Fibroblast of skin of left biceps (primary cell): ENCODE results near the gene PTPRN2.

Experiments
- DNase-seq, 2 experiments: peaks; one replicate each; pipeline ENCODE4 v3.0.0-alpha.2; 2013; ENCODE audit warnings: low read depth in 2 of 2

PTPRN2 gene

GRCh38 chr7:157818701-157819454, 768.7 kb downstream of the PTPRN2 start:
- DNase-seq = no peak

- no peak for DNase-seq
Measured at GRCh38 chr7:157817944-157818700, 769.5 kb downstream of the PTPRN2 start.

- DNase-seq = no peak
Measured at GRCh38 chr7:157817433-157817832, 770.2 kb downstream of the PTPRN2 start.

GRCh38 chr7:157816526-157817250, 770.9 kb downstream of the PTPRN2 start:
- DNase-seq = no peak

- DNase-seq = no peak
Measured at GRCh38 chr7:157816086-157816485, 771.5 kb downstream of the PTPRN2 start.

GRCh38 chr7:157815706-157816022, 772.0 kb downstream of the PTPRN2 start:
- DNase-seq = no peak

GRCh38 chr7:157814931-157815705, 772.5 kb downstream of the PTPRN2 start:
- no peak for DNase-seq

- no peak for DNase-seq
Measured at GRCh38 chr7:157813741-157814661, 773.6 kb downstream of the PTPRN2 start.

GRCh38 chr7:157813053-157813452, 774.6 kb downstream of the PTPRN2 start:
- DNase-seq = no peak

- DNase-seq = no peak
Measured at GRCh38 chr7:157811946-157812345, 775.7 kb downstream of the PTPRN2 start.

- no peak for DNase-seq
Measured at GRCh38 chr7:157809863-157810851, 777.5 kb downstream of the PTPRN2 start.

GRCh38 chr7:157809154-157809862, 778.3 kb downstream of the PTPRN2 start:
- no peak for DNase-seq

- no peak for DNase-seq
Measured at GRCh38 chr7:157808042-157808441, 779.6 kb downstream of the PTPRN2 start.

- no peak for DNase-seq
Measured at GRCh38 chr7:157807510-157807909, 780.1 kb downstream of the PTPRN2 start.

GRCh38 chr7:157806711-157807110, 780.9 kb downstream of the PTPRN2 start:
- DNase-seq = no peak

GRCh38 chr7:157805713-157806112, 781.9 kb downstream of the PTPRN2 start:
- no peak for DNase-seq

- no peak for DNase-seq
Measured at GRCh38 chr7:157803906-157804305, 783.7 kb downstream of the PTPRN2 start.

GRCh38 chr7:157801971-157802675, 785.5 kb downstream of the PTPRN2 start:
- DNase-seq = no peak
